Lower leg skin (tissue), 4 donors: ENCODE measurements around the gene IPO9. TPM values are rescaled to one million over a fixed set of nuclear protein-coding genes. Genes with fewer than 3 reads are reported as not detected.

Experiments
- DNase-seq, 2 donors: peaks; one replicate each; pipeline ENCODE4 v3.0.0-alpha.2; 2019; ENCODE audit warnings: low spot score in 2 of 2
- H3K4me3 ChIP-seq: fragments of 200-600 bp; sonication (generic); 2 replicates; pipeline ENCODE4 v1.5.1; 2017; ENCODE audit warnings: mild to moderate bottlenecking, low read depth; ENCODE audit not compliant: poor library complexity, severe bottlenecking
- CTCF ChIP-seq, 3 donors: fragments of 450-650 bp; IDR thresholded peaks; one replicate each; pipeline ENCODE4 v1.5.1; 2016; ENCODE audit warnings: antibody characterized with exemption in 3 of 3, mild to moderate bottlenecking in 3 of 3, moderate library complexity in 2 of 3
- POLR2A ChIP-seq, 2 donors: fragments of 450-650 bp; IDR thresholded peaks; one replicate each; pipeline ENCODE4 v1.6.1; 2016 to 2017; ENCODE audit warnings: antibody characterized with exemption in 2 of 2, mild to moderate bottlenecking in 1 of 2, moderate library complexity in 1 of 2
- WGBS, 2 donors: methylation state at CpG; one replicate each; pipeline ENCODE4 v1.1.5; 2018; 5-methylcytosine and 5-hydroxymethylcytosine counted together
- intact Hi-C: fragments of 100-400 bp; cut with DNase I; formaldehyde crosslinking; loops from one replicate; pipeline ENCODE4 v1.15.0; 2023; ENCODE audit warnings: low total_unique reads
- total RNA-seq, 4 donors: library from RNA; depleted of rRNA; stranded (reverse); fragments of >200 nt; gene quantifications; one replicate each; pipeline ENCODE4 v1.1.0, GENCODE V29; 2016

IPO9 gene
- 10 to 100 TPM; 12.1 to 16.3 (median 15.4) TPM for total RNA-seq

GRCh38 chr1:201828820-201829774, at the start of gene IPO9:
Gene IPO9 (plus strand): TSS chr1:201829157. CDS start chr1:201829210, 53 bp downstream.
- no peak for TF ChIP-seq POLR2A (IDR thresholded peaks at IDR 0.05)
- peak in 1 of 3 donors; percentile 92 for TF ChIP-seq CTCF (IDR thresholded peaks at IDR 0.05)
- H3K4me3 ChIP-seq: peak within 1 kb of the TSS; percentile 94
- 1 to 2% methylated on average over 36 to 58 of the region's 58 CpGs for WGBS, 2 donors
- intact Hi-C loops: no loop called here
- peak; percentile 91 to 99 for DNase-seq

GRCh38 chr1:201779351-201779880, 49.5 kb upstream of the IPO9 start:
- 42 to 45% methylated on average over 6 of the region's 6 CpGs for WGBS, 2 donors
- no peak for TF ChIP-seq POLR2A (IDR thresholded peaks at IDR 0.05)
- TF ChIP-seq CTCF (IDR thresholded peaks at IDR 0.05): no peak
- intact Hi-C loops: no loop called here
- H3K4me3 ChIP-seq: no peak overlapping the region
- no peak for DNase-seq

GRCh38 chr1:201780952-201781351, 48.0 kb upstream of the IPO9 start:
- no peak overlapping the region for H3K4me3 ChIP-seq
- no peak for TF ChIP-seq CTCF (IDR thresholded peaks at IDR 0.05)
- no peak for TF ChIP-seq POLR2A (IDR thresholded peaks at IDR 0.05)
- no peak for DNase-seq
- intact Hi-C loops: no loop called here
- WGBS, 2 donors: 92 to 95% methylated on average over 6 of the region's 6 CpGs

- intact Hi-C loops: no loop called here
- 63 to 68% methylated on average over 1 of the region's 1 CpG for WGBS, 2 donors
- no peak overlapping the region for H3K4me3 ChIP-seq
- no peak for DNase-seq
- TF ChIP-seq CTCF (IDR thresholded peaks at IDR 0.05) (no peak), POLR2A (IDR thresholded peaks at IDR 0.05) (no peak)
Observed at GRCh38 chr1:201781437-201781836, 47.5 kb upstream of the IPO9 start.

- WGBS, 2 donors: 78 to 94% methylated on average over 12 of the region's 12 CpGs
- DNase-seq: no peak
- intact Hi-C loops: no loop called here
- no peak for TF ChIP-seq POLR2A (IDR thresholded peaks at IDR 0.05)
- no peak for TF ChIP-seq CTCF (IDR thresholded peaks at IDR 0.05)
- H3K4me3 ChIP-seq: no peak overlapping the region
Observed at GRCh38 chr1:201782353-201782752, 46.6 kb upstream of the IPO9 start.
